Fibroblast of skin of scalp (primary cell): ENCODE data around the gene DSTYK.
"Not testable (repeated sequence)": the region's sequence is repeated elsewhere in the genome, so short reads cannot be mapped to it uniquely, and the experiment has no call there.

Experiments used
- DNase-seq: peaks from one replicate; pipeline ENCODE4 v3.0.0-alpha.2; 2013

Gene DSTYK

DNA sequence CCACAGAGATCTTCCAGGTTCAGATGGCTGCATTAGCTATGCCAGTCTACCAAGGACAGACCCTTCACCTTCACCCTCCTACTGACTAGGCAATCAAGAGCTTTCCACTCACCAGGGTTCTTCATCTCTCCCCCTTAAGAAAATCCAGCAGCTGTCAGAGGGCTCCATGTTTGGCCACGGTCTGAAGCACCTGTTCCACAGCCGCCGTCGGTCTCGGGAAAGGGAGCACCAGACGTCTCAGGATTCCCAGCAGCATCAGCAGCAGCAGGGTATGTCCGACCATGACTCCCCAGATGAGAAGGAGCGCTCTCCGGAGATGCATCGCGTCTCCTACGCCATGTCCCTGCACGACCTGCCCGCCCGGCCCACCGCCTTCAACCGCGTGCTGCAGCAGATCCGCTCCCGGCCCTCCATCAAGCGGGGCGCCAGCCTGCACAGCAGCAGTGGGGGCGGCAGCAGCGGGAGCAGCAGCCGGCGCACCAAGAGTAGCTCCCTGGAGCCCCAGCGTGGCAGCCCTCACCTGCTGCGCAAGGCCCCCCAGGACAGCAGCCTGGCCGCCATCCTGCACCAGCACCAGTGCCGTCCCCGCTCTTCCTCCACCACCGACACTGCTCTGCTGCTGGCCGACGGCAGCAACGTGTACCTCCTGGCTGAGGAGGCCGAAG, 30.0 kb upstream of the DSTYK start:
- no peak for DNase-seq

DNA sequence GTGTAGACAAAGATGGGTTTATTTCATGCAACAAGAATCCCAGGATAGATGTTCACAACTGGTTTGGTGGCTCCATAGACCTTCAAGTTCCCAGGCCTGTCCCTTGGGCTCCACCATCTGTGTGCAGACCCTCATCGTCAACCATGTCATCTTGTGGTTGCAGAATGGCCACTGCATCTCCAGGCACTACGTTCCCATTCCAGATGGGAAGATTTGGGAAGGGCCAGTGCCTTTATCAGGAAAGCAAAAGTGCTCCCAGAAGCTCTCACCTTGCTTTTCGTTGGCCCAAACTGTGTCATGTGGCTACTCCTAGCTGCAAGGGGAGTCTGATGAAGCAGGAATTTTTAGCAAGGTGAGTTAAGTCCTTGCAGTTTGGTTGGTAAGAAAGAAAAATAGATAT, 29.1 kb upstream of the DSTYK start:
- no peak for DNase-seq

DNA sequence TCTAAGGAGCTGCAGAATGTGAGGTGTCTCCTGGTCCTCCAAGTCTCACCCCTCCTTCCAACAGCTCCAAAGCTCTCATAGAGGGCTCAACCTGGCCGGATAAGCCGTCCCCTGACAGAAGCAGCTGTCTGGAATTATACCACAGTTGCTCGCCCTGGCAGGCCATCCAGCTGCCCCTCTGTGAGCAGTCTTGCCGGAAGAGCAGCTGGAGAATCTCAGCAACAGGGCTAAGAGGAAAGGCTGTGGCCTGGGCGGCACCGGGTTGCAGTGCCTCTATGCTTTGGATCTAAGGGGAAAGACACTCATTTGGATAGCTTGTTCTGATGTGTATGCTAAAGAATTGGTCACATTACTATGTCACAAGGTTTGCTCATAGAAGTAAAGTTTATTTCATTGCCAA, 28.6 kb upstream of the DSTYK start:
- DNase-seq, result no peak

DNA sequence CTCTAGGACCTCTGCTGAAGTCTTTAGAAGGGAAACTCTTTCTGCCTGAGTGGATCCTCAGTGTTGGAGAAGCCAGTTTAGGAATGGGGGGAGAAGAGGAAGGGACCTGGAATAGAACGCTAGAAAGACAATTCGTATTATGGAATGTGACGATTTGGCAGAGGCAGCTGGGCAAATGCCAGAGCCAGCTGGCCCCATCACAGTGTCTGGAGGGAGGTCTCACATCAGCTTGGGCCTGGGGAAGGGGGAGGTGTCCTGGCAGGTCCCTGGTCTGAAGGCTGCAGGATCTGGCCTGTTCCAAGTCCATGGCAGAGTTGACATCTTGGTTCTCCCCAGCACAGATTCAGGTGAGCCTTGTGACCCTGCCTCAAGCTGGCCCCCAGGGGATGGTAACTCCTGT, 27.6 kb upstream of the DSTYK start:
- no peak for DNase-seq

DNA sequence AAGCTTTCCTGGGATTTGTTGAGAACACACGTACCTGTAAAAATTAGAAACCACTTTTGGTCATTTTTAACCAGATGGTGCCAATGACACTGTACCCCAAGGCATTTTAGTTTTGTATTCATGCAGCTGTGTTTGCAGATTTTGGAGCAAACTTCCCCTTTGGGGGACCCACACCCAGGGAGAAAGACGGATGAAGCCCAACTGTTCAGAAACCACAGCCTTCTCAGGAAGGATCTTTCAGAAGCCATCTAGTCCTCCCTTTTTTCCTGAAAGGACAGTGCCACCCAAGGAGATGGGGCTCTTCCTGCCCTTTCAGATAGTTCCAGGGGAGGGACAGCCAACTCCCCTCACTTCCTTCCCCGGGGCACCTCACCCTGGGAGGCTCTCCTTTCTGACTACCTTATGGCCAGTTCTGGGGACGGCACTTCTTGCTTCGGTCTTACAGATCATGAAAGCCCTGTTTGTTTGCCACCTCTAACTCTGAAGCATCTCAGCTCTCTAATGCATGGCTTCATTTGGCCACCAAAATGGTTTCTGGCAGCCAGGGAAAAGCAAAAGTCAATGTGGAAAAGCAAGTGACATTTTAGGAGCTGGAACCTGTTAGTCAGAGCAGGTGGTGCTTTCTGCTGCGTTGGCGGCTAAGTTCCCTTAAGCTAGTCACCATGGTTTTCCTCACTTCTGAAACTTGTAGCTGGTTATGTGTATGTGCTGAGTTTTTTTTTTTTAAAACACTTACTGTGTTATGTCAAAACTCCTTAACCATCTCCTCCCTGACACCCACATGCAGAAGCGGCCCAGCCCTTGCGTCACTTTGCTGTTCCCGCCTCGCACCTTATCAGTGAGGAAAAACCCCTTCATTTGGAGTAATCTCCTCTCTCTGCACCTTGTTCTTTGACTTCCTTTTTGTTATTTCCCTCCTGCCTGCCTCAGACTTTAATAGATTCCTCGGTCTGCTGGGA, 26.3 kb upstream of the DSTYK start:
- no peak for DNase-seq

DNA sequence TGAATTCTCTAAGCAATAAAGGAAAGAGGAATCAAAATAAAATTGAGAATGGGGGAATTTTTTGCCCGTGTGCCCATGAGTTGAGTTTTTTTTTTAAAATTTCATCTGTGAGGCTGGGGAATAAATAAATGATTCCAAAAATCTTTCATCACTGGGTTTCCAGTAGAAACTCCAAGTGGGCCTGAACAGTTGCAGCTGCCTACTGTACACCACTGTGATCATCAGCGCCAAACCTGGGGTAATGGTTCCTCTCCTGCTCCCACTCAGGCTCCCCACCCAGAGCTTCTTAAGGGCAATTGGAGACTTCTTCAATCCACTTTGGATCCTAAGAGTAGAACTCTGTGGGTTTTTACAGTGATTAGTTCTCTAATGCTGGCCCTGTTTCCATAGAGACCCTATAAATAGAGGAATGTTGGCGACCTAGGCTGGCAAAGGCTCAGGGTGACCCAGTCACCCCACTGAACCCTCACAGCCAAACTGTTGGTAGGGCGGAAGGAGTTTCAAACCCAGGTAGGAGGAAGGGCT, 25.5 kb upstream of the DSTYK start:
- no peak for DNase-seq

DNA sequence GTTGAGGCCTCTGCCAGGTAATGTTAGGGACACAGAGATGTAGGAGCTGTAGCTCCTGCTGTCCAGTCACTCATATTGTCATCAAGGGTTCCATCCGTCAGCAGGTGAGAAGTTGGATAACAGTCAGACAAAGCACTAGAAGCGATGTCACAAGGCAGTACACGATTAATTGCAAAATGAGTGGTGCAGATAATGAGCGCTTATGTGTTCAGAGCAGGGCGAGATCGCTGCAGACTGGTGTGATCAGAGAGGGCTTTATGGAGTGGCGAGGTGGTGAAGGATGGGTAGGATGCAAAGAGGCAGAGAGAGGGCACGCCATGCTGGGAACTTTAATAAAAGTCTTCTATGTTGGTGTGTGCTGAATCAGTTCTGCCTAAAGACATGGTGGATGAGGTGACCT, 25.0 kb upstream of the DSTYK start:
- DNase-seq, result no peak

DNA sequence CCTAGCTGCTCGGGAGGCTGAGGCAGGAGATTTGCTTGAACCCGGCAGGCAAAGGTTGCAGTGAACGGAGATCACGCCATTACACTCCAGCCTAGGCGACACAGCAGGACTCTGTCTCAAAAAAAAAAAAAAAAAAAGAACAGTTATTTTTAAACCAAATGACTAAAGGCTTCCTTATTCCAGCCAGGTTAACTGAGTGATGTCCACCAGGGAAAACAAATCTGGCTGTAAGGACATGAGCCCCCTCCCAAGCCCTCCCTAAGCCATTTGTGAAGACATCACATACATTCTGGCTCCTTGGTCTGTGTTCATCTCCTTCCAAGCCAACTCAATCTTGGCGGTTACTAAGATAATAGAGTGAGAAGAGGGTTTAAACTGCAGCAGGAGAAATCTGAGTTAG, 24.4 kb upstream of the DSTYK start:
- no peak for DNase-seq

DNA sequence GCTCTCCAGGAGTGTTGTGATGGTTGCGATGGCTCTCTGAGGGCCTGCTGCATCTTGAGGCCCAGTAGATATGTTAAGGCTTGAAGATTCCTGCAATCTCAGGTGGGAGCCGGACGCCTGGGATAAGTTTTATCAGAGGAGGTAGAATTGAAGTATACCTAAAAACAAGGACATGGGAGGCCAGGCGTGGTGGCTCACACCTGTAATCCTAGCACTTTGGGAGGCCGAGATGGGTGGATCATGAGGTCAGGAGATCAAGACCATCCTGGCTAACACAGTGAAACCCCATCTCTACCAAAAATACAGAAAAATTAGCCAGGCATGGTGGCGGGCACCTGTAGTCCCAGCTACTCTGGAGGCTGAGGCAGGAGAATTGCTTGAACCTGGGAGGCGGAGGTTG, 22.5 kb upstream of the DSTYK start:
- not testable (repeated sequence) for DNase-seq

DNA sequence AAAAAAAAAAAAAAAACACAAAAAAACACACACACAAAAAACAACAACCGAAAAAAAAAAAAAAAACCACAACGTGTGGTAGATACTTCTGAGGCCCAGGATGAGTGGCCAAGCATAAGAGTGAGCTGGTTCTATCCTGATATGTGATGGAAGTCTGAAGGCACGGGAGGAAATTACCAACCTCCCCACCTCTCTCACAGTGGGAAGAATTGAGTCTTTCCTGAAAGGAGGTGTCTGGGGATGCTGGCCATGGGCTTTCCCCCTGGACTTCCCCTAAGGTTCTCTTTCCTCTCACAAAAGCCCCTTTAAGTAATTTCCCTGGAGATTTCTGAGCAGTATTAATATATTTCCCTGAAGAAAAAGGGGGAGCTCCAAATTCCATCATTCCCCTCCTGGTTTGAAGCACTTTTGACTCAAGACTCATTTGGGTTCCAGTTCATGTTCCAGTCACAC, 21.5 kb upstream of the DSTYK start:
- DNase-seq, result no peak

DNA sequence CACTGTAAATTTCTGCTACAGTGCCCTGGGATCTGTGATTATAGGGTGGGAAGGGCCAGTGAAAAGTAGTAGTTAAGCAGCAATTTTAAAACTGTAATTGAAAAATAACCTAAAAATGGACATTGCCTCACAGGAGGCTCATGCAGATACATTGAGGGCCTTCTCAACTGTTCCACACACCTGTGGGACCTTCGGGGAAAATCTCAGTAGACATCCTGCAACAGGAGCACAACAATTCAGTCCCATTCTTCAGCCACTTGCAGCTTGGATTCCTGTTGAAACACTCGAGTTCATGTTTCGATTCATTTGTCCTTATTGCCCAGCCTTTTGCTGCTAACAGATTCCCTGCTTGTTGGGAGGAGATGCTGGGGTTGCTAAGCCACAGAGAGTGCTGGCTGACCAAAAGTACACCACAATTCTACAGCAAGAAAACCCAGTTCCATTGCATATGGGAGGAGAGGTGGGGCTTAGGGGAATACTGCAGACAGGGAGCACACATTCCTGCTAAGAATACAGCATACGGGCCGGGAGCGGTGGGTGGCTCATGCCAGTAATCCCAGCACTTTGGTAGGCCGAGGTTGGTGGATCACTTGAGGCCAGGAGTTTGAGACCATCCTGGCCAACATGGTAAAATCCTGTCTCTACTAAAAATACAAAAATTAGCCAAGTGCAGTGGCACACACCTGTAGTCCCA, 20.8 kb upstream of the DSTYK start:
- DNase-seq, result no peak

DNA sequence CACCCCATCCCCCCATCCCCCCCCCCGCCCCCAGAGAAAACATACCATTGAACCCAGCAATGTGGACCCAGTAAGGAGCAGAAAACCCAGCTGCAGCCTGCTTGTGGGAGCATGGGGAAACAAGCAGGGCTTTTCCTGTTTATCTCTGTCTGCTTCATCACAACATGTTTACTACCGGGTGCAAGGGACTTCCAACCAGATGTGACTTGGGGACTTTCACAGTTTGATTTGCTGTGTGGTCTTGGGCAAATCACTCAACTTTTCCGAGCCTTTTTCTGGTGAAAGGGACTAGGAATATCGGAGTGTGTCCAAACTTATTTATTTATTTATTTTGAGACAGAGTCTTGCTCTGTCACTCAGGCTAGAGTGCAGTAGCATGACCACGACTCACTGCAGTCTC, 19.5 kb upstream of the DSTYK start:
- DNase-seq, result no peak

DNA sequence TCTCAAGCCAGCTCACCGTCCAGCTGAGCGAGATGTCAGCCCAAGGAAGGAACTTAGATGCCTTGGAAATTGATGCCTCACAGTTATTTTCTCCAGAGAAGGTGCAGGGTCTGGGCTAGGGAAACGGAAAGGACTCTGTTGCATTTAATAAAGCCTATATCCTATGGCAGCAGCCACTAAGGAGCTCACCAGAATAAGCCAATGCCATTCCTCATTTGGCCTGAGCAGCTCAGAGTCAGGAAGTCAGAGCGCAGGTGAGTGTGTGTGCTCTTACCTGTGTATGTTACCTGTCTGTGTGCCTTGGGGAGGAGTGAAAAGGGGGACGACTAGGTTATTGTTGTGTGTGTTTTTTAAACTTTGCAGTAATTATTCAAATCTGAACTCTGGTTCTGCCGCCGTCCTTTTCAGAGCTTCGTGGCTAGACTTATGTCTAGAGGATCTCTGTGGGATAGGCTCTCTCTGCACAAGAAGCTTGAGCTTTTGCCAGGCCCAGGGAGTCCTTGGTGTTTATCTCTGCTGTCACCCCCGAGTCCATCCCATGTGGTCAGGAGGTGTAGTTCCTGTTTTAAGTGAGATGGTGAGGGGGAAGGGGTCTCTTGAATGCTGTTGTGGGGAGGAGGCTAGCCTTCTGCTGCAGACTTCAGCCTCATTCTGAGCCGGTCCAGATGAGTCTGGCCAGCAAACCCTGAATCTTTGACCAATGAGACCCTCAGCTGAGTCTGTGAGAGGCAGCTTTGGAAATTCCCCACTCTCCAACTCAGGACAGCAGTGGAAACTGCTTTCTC, 18.6 kb upstream of the DSTYK start:
- no peak for DNase-seq

DNA sequence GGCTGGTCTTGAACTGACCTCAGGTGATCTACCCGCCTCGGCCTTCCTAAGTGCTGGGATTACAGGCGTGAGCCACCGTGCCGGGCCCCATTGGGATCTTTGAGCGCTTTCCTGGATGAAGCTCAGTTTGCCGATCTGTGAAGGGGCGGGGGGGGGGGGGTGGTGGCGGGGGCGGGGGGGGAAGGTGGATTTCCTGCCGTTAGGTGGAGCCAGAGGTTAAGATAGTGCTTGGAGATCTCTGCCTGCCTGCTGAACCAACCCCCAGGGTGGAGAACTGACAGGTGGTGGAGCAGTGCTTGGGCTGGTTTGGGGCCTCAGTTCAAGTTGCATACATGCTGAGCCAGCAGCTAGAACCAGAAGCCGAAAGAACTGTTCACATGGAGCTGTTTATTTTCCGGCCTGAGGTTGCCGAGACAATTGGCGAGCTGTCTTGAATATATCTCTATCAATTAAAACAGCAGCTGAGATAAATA, 17.9 kb upstream of the DSTYK start:
- peak; percentile 29 for DNase-seq

DNA sequence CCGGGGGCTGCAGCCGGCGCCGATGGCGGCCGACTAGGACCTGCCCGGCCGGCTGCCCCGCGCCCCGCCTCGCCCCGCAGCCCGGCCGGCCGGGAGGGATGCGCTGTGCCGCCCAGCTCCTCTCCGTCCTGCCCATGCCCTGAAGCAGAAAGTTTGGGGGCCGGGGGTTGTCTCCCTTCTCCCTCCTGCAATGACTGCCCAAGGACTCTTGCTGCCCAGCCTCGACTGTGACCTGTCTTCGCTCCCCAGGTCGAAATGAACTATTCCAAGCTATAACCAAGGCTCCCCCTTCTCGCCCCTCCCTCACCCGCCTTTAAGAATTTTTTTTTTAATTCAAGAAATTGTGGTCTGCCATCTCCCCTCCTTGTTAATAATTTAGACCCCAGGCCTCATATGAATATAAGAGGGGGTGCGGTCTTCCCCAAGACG, 16.6 kb upstream of the DSTYK start:
- no peak for DNase-seq

DNA sequence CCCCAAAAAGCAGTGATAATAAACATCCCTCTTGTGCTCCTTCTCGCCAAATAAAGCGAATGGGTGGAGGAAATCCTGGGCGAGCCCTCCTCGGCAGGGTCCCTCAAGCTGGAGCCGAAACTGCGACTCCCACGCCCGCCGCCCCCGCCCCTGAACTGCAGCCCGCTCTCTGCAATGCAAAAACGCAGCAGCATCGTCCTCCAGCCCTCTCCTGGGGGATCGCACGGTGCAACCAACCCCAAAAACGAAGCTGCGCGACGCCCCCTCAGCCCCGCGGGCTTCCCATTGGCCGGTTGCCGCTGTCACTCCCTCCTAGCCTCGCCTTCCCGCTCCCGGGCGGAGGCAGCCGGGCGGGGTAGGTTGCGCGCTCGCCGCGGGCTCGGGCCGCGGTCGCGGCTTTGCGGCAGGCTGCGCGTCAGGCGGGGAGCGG, 16.1 kb upstream of the DSTYK start, which contains the start of gene TMCC2:
Gene TMCC2 (plus strand): TSS at position 363 of the 430 bp plus-strand sequence. CDS start 619 bp downstream, outside the sequence.
- peak; percentile 91 for DNase-seq

DNA sequence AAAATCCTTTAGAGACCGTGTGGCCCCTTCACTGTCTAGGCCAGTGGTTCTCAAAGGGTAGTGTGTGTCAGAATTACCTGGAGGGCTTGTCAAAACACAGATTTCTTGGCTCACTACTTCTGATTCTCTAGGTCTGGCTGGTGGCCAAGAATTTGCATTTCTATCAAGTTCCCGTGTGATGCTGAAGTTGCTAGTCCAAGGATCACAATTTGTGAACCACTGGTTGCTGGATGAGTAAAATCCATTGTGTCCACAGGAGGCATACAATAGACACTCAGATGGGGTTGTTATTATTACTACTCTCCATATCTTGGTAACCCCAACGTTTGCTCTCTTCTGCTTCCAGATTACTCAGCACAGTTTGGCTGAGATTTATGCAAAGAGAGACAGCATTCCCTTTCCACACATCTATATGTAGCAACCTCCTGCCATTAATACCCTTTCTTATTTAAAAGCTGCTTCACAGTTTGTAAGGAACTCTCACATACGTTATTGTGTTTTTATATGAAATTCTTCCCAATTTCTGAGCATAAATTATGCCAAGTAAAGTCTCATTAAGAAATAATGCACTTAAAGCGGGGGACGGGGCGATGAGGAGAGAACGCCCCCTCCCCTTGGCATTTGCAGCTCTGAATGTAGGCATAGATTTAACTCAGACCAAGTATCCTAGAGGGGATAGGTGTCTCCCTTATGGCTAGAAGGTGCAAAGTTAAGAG, 15.5 kb upstream of the DSTYK start:
- peak; percentile 60 for DNase-seq

DNA sequence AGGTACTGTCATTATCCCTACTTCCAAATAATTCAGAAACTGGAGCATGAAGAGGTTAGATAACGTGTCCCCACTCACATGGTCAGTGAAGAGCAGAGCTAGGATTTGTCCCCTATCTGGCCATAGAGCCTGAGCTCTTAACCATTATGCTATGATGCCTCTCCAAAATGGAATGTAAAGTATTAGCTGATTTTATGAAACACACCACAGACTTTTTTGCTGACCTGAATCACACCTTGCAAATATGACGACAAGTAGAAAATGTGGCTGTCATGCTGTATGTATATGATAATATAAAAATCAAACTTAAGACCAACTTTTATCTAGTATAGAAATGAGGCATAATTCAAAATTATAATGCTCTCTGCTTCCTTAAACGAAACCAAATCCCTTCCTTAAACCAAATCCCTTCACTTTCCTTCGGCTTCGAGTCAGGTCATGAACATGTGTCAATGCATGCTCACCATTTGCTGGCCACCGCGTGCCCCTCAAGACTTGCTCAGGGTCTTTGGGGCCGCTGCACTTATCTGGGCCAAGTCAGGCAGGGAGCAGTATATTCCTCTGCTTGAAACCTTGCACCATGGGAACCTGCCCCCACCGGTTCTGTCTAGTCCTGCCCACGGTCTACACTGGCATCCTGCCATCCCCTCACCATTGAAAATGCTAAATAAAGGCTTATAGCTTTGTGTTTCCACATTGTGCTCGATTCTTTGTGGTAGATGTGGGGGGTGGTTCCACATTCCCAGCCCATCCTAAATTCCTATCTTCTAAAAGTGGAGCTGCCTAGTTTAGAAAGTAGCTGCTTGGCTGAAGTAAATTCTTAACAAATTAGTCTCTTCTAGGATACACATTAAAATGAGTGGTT, 14.6 kb upstream of the DSTYK start:
- peak; percentile 80 for DNase-seq

DNA sequence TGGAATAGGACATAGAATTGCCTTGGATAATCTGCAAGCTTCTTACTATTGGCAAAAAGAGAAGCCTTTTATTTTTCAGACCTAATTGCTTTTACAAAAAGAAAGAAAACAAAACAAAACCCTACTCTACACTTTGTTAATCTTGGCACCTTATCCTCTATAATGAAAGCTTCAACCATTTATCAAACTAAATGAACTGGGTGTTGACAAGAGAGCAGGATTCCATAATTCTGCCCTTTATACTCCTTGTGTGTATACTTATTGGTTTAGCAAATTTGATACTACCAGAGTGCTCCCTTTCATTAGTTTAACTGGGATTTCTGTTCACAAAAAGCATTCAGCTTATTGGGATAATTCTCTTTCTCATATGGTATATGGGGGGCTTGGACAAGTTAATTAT, 13.2 kb upstream of the DSTYK start:
- DNase-seq, result no peak

DNA sequence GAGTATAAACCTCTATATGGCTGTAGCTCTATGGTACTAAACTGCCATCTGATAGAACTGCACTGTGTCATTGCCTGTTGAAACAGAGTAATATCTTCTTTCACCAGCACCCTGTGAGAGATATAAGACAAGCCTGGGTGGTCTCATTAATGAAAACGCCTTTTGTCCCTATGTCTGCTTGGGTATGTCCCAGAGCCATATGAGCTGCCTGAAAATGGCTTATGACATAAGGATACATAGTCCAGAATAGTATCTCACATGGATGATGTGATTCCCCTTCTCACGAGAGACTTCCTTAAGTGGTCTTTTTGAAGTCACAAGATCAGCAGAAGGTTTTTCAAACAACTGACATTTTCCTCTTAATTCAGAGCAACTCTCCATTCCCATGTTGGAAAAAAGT, 8.9 kb upstream of the DSTYK start:
- DNase-seq, result no peak
